K562 (cell line): ENCODE data around the gene EXOSC6. TPM values are rescaled to one million over a fixed set of nuclear protein-coding genes. Genes with fewer than 3 reads are reported as not detected.

Source experiments
- DEAF1 ChIP-seq: fragments of 450-650 bp; formaldehyde crosslinking; IDR thresholded peaks from 2 replicates; pipeline ENCODE4 v1.4.0; 2020; ENCODE audit warnings: mild to moderate bottlenecking, moderate library complexity
- E2F8 ChIP-seq: fragments of 450-650 bp; IDR thresholded peaks from 2 replicates; pipeline ENCODE4 v1.7.1; 2018; ENCODE audit warnings: mild to moderate bottlenecking, low read depth; ENCODE audit not compliant: partially characterized antibody
- HBP1 ChIP-seq: fragments of 450-650 bp; formaldehyde crosslinking; IDR thresholded peaks from 2 replicates; pipeline ENCODE4 v1.4.0; 2022; ENCODE audit warnings: missing genetic modification characterization
- HCFC1 ChIP-seq: IDR thresholded peaks from 2 replicates; pipeline ENCODE4 v1.6.1; 2012; ENCODE audit warnings: low read depth, low read length, improper control_type of control experiment
- KAT8 ChIP-seq: fragments of 450-650 bp; IDR thresholded peaks from 2 replicates; pipeline ENCODE4 v1.6.1; 2016; ENCODE audit warnings: low read depth, mild to moderate bottlenecking
- KDM1A ChIP-seq, 2 experiments: fragments of 450-650 bp; IDR thresholded peaks; 2 replicates each; pipeline ENCODE4 v1.6.1; 2016; ENCODE audit warnings: mild to moderate bottlenecking in 2 of 2
- MIER1 ChIP-seq: fragments of 450-650 bp; IDR thresholded peaks from 2 replicates; pipeline ENCODE4 v1.6.1; 2016; ENCODE audit warnings: antibody characterized with exemption, mild to moderate bottlenecking, low read depth
- OTX1 ChIP-seq: fragments of 450-650 bp; formaldehyde crosslinking; IDR thresholded peaks from 2 replicates; pipeline ENCODE4 v1.4.0; 2022; ENCODE audit warnings: mild to moderate bottlenecking
- POLR2G ChIP-seq: fragments of 200-400 bp; formaldehyde crosslinking; IDR thresholded peaks from 2 replicates; pipeline ENCODE4 v1.6.1; 2017; ENCODE audit warnings: low read depth, mild to moderate bottlenecking, antibody characterized with exemption, low read length, moderate library complexity
- PPARD ChIP-seq: fragments of 250-450 bp; sonication (Bioruptor Pico); IDR thresholded peaks from 2 replicates; pipeline ENCODE4 v1.8.0; 2022; ENCODE audit warnings: inconsistent platforms, mild to moderate bottlenecking, moderate library complexity
- SLC30A9 ChIP-seq: fragments of 250-450 bp; sonication (Bioruptor Pico); IDR thresholded peaks from 2 replicates; pipeline ENCODE4 v1.8.0; 2022; ENCODE audit warnings: mild to moderate bottlenecking, moderate library complexity
- TCF7 ChIP-seq: sonication (generic); IDR thresholded peaks from 2 replicates; pipeline ENCODE4 v1.6.1; 2016; ENCODE audit warnings: antibody characterized with exemption, borderline replicate concordance
- TCF7L2 ChIP-seq: fragments of 150-350 bp; IDR thresholded peaks from 2 replicates; pipeline ENCODE4 v1.6.1; 2016; ENCODE audit warnings: low read depth, mild to moderate bottlenecking, low read length, moderate library complexity
- TEAD4 ChIP-seq, 2 experiments: sonication (generic) in 1 of 2; formaldehyde crosslinking in 1 of 2; IDR thresholded peaks; 2 replicates each; pipeline versions ENCODE4 v1.6.1 to v1.8.0; 2012 to 2022; ENCODE audit warnings: borderline replicate concordance in 1 of 2, inconsistent platforms in 1 of 2, low read length in 1 of 2, mild to moderate bottlenecking in 1 of 2, missing genetic modification reagents in 1 of 2
- TOE1 ChIP-seq, 2 experiments: fragments of 450-650 bp in 1 of 2; sonication (generic) in 1 of 2; formaldehyde crosslinking in 1 of 2; IDR thresholded peaks; 2 replicates each; pipeline versions ENCODE4 v1.7.1 to v1.8.0; 2016 to 2022; ENCODE audit warnings: borderline replicate concordance in 2 of 2, mild to moderate bottlenecking in 2 of 2, antibody characterized with exemption in 1 of 2, inconsistent platforms in 1 of 2, low read depth in 1 of 2, missing genetic modification reagents in 1 of 2, moderate library complexity in 1 of 2
- ZFP30 ChIP-seq: fragments of 250-450 bp; sonication (Bioruptor Pico); IDR thresholded peaks from 2 replicates; pipeline ENCODE4 v1.8.0; 2022; ENCODE audit warnings: moderate library complexity, mild to moderate bottlenecking, inconsistent platforms, borderline replicate concordance
- ZNF175 ChIP-seq: fragments of 200-800 bp; sonication (Bioruptor generic); IDR thresholded peaks from 2 replicates; pipeline ENCODE4 v1.6.1; 2016; ENCODE audit warnings: low read depth, mild to moderate bottlenecking, missing genetic modification characterization, missing compliant biosample characterization
- ZNF217 ChIP-seq: sonication (generic); formaldehyde crosslinking; IDR thresholded peaks from 2 replicates; pipeline ENCODE4 v1.8.0; 2022; ENCODE audit warnings: mild to moderate bottlenecking, missing genetic modification reagents
- ZNF551 ChIP-seq: fragments of 250-450 bp; sonication (Bioruptor Pico); IDR thresholded peaks from 2 replicates; pipeline ENCODE4 v1.5.0; 2021; ENCODE audit warnings: mild to moderate bottlenecking, moderate library complexity
- ZNF586 ChIP-seq: fragments of 450-650 bp; formaldehyde crosslinking; conservative IDR thresholded peaks from 2 replicates; pipeline ENCODE4 v1.4.0; 2020; ENCODE audit warnings: mild to moderate bottlenecking, moderate library complexity
- ZNF699 ChIP-seq: fragments of 250-450 bp; sonication (Bioruptor Pico); IDR thresholded peaks from 2 replicates; pipeline ENCODE4 v1.8.0; 2021; ENCODE audit warnings: mild to moderate bottlenecking, moderate library complexity; ENCODE audit not compliant: insufficient replicate concordance
- polyA plus RNA-seq, 8 experiments: library from polyadenylated mRNA; depleted of rRNA in 4 of 8; stranded (reverse) in 5 of 8; unstranded in 3 of 8; fragments of >200 nt; fragmentation: Nextera tagmentation in 2 of 8; fragmentation: Illumina TruSeq in 1 of 8; extraction: Ambion mirVana in 2 of 8; extraction: Trizol in 1 of 8; gene quantifications; 2 replicates each; pipeline versions ENCODE4 v1.2.1 to v1.2.3, GENCODE V29; 2011 to 2014; ENCODE audit warnings: inconsistent platforms in 1 of 8, missing spikeins in 1 of 8
- total RNA-seq, 7 experiments: library from RNA; depleted of rRNA in 6 of 7; stranded (reverse); fragments of >200 nt in 6 of 7; fragmentation: Illumina TruSeq in 2 of 7; extraction: Trizol in 2 of 7; gene quantifications; 2 replicates each; pipeline versions ENCODE4 v1.2.1 to v1.2.3, GENCODE V29; 2011 to 2021; ENCODE audit warnings: low replicate concordance in 1 of 7

The EXOSC6 gene
- total and polyA plus RNA-seq, 9 of the 15 experiments (the other 6 are each of a cell fraction or from before 2014, with no cell fraction given), result 9.2 to 29.0 (median 15.6) TPM

GRCh38 chr16:70252355-70252988, 732 bp upstream of the EXOSC6 start (continued):
- TF ChIP-seq ZNF699 (no peak), SLC30A9 (no peak), MIER1 (no peak), TCF7 (no peak), KAT8 (no peak), PPARD (no peak), E2F8 (no peak), DEAF1 (CRISPR knock-in tag) (no peak), ZNF551 (CRISPR knock-in tag) (no peak), HCFC1 (peak; percentile 15; the same call in 1 of the 2 replicates), POLR2G (peak; percentile 15; the same call in 1 of the 2 replicates), ZNF586 (no peak), OTX1 (CRISPR knock-in tag) (no peak), ZNF175 (CRISPR knock-in tag) (no peak), ZNF217 (CRISPR knock-in tag) (no peak), KDM1A (IDR thresholded peaks at IDR 0.05) (no peak), TCF7L2 (no peak), HBP1 (CRISPR knock-in tag) (no peak), ZFP30 (CRISPR knock-in tag) (no peak), TEAD4 (IDR thresholded peaks at IDR 0.05; ENCODE audit: low read length) (no peak), TEAD4 (CRISPR knock-in tag; IDR thresholded peaks at IDR 0.05; ENCODE audit: borderline replicate concordance) (no peak), TOE1 (IDR thresholded peaks at IDR 0.05; ENCODE audit: borderline replicate concordance) (no peak), TOE1 (CRISPR knock-in tag; IDR thresholded peaks at IDR 0.05; ENCODE audit: borderline replicate concordance, low read depth) (no peak)
